ENCODE measurements around the gene ST14. TPM values are rescaled to one million over a fixed set of nuclear protein-coding genes. Genes with fewer than 3 reads are reported as not detected.

Gene ST14
- total RNA-seq, 1 experiment from 2014 or later = 33.9 TPM

- TF ChIP-seq PREB (CRISPR knock-in tag; IDR thresholded peaks at IDR 0.05; ENCODE audit: borderline replicate concordance) (no peak), AR (CRISPR knock-in tag; IDR thresholded peaks at IDR 0.05) (no peak), GABPB1 (CRISPR knock-in tag; IDR thresholded peaks at IDR 0.05) (no peak), IRF2 (CRISPR knock-in tag; IDR thresholded peaks at IDR 0.05; ENCODE audit: borderline replicate concordance, low read depth) (no peak), ZNF532 (CRISPR knock-in tag; IDR thresholded peaks at IDR 0.05; ENCODE audit: borderline replicate concordance) (no peak), NR2C2 (CRISPR knock-in tag; IDR thresholded peaks at IDR 0.05) (no peak), E2F1 (CRISPR knock-in tag; IDR thresholded peaks at IDR 0.05) (no peak), MAX (CRISPR knock-in tag; IDR thresholded peaks at IDR 0.05) (no peak)
These were observed 56.6 kb downstream of the ST14 start (continued) for GRCh38 chr11:130216221-130216550.

- no peaks in the 10 kb centered on the region for H3K9me3 Mint-ChIP-seq
- no peak for ATAC-seq
- TF ChIP-seq USF1 (CRISPR knock-in tag; IDR thresholded peaks at IDR 0.05) (no peak), ZNF425 (CRISPR knock-in tag; conservative IDR thresholded peaks at IDR 0.05) (no peak), ZNF138 (CRISPR knock-in tag; conservative IDR thresholded peaks at IDR 0.05) (no peak), KAT7 (CRISPR knock-in tag; IDR thresholded peaks at IDR 0.05; ENCODE audit: borderline replicate concordance) (no peak), GABPB1 (CRISPR knock-in tag; IDR thresholded peaks at IDR 0.05) (no peak), RORB (CRISPR knock-in tag; IDR thresholded peaks at IDR 0.05) (no peak), ZNF232 (CRISPR knock-in tag; IDR thresholded peaks at IDR 0.05) (no peak), ATF3 (CRISPR knock-in tag; conservative IDR thresholded peaks at IDR 0.05) (no peak), NR3C1 (CRISPR knock-in tag; conservative IDR thresholded peaks at IDR 0.05; ENCODE audit: low read depth) (no peak), ZNF281 (CRISPR knock-in tag; IDR thresholded peaks at IDR 0.05) (no peak)
- H3K36me3 Mint-ChIP-seq = no peaks in the 10 kb centered on the region
- ChIA-PET POLR2A (interaction anchor here (0.6 to 1.2 kb wide), 2 partner anchors 8 to 93 kb away, joined by 3 to 5 read pairs; no protein-coding TSS in a partner anchor), CTCF (interaction anchor here (1.1 to 1.4 kb wide), 2 partner anchors 233 to 645 kb away, joined by 3 to 5 read pairs; no protein-coding TSS in a partner anchor)
- peaks cover 20% of the 10 kb centered on the region for H3K4me1 Mint-ChIP-seq
- no peak overlapping the region for H3K4me3 Mint-ChIP-seq
- H3K27me3 Mint-ChIP-seq (ENCODE audit: low read depth) = no peaks in the 10 kb centered on the region
- H3K27ac Mint-ChIP-seq = no peak overlapping the region
- peak; percentile 9 for DNase-seq (ENCODE audit: low spot score)
These were observed 57.1 kb downstream of the ST14 start for GRCh38 chr11:130216591-130217132.
